Measurements from ENCODE around the gene GLA. TPM values are rescaled to one million over a fixed set of nuclear protein-coding genes. Genes with fewer than 3 reads are reported as not detected.

The GLA gene
- total and polyA plus RNA-seq, 2 of the 8 experiments (the other 6 are each of a cell fraction or from before 2014, with no cell fraction given): 33.6 to 47.3 TPM

GRCh38 chrX:101407748-101408531, at the start of gene GLA, which contains the start of gene HNRNPH2 (continued):
- TF ChIP-seq EP300 (IDR thresholded peaks at IDR 0.05; ENCODE audit: borderline replicate concordance in 1 of 2, low read depth in 2 of 2, low read length in 2 of 2) (no peak), TEAD4 (IDR thresholded peaks at IDR 0.05; ENCODE audit: low read depth, low read length) (no peak), EGR1 (IDR thresholded peaks at IDR 0.05; ENCODE audit: borderline replicate concordance, low read depth, low read length) (no peak), CHD1 (IDR thresholded peaks at IDR 0.05; ENCODE audit: low read depth, low read length) (no peak), ATF3 (IDR thresholded peaks at IDR 0.05; ENCODE audit: insufficient read depth, low read depth, low read length) (peak; percentile 96), E2F6 (IDR thresholded peaks at IDR 0.05) (0 out of 2 replicates have a peak, but pooled peaks have one; percentile 7), POLR2AphosphoS5 (IDR thresholded peaks at IDR 0.05; ENCODE audit: low read depth, low read length) (peak; percentile 81), JUN (IDR thresholded peaks at IDR 0.05; ENCODE audit: low read depth, low read length) (no peak), RAD21 (IDR thresholded peaks at IDR 0.05 in 1 of 2, conservative IDR thresholded peaks at IDR 0.05 in 1 of 2; ENCODE audit: low read depth in 2 of 2, low read length in 2 of 2) (no peak), POLR2A (IDR thresholded peaks at IDR 0.05; ENCODE audit: control extremely low read depth in 1 of 2, low read depth in 2 of 2, low read length in 2 of 2) (peak; percentile 88 to 91), POU5F1 (IDR thresholded peaks at IDR 0.05; ENCODE audit: low read depth, low read length) (no peak), USF2 (IDR thresholded peaks at IDR 0.05; ENCODE audit: low read length) (peak; percentile 99), TAF7 (optimal IDR thresholded peaks at IDR 0.05; ENCODE audit: borderline replicate concordance, low read depth, low read length) (peak; percentile 33), CBX5 (IDR thresholded peaks at IDR 0.05; ENCODE audit: low read depth, low read length) (no peak), BACH1 (IDR thresholded peaks at IDR 0.05; ENCODE audit: low read length) (no peak), SP4 (IDR thresholded peaks at IDR 0.05; ENCODE audit: low read length) (peak; percentile 96), MAFK (IDR thresholded peaks at IDR 0.05; ENCODE audit: low read depth, low read length) (no peak), CREB1 (IDR thresholded peaks at IDR 0.05) (peak; percentile 90), TBP (IDR thresholded peaks at IDR 0.05; ENCODE audit: low read depth, low read length) (no peak; the same call in 1 of the 2 replicates), RXRA (IDR thresholded peaks at IDR 0.05; ENCODE audit: insufficient read depth, low read depth, low read length) (no peak), ZNF274 (IDR thresholded peaks at IDR 0.05; ENCODE audit: borderline replicate concordance, extremely low read depth, low read length) (no peak), HDAC2 (IDR thresholded peaks at IDR 0.05; ENCODE audit: borderline replicate concordance in 1 of 2, low read depth in 2 of 2, low read length in 2 of 2) (no peak)
